NCI-H1694 treated with DMSO at 0.1 percent for 48 hours (cell line): ENCODE measurements around the gene STAC.

ENCODE experiments used
- DNase-seq: peaks from one replicate; lab custom pipeline; 2025; lab: John Stamatoyannopoulos, UW

The STAC gene, protein sequence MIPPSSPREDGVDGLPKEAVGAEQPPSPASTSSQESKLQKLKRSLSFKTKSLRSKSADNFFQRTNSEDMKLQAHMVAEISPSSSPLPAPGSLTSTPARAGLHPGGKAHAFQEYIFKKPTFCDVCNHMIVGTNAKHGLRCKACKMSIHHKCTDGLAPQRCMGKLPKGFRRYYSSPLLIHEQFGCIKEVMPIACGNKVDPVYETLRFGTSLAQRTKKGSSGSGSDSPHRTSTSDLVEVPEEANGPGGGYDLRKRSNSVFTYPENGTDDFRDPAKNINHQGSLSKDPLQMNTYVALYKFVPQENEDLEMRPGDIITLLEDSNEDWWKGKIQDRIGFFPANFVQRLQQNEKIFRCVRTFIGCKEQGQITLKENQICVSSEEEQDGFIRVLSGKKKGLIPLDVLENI

GRCh38 chr3:36380221-36381031 is at the start of gene STAC:
Gene STAC (plus strand): TSS chr3:36380504. CDS start chr3:36380644, 140 bp downstream.
- no peak for DNase-seq

- no peak for DNase-seq
These were observed 48.2 kb upstream of the STAC start for GRCh38 chr3:36332139-36332538.

- no peak for DNase-seq
These were observed 18.1 kb upstream of the STAC start for GRCh38 chr3:36362216-36362615.

GRCh38 chr3:36362973-36363372 is 17.3 kb upstream of the STAC start:
- DNase-seq: no peak

GRCh38 chr3:36364260-36364659 is 16.0 kb upstream of the STAC start:
- DNase-seq: no peak

DNA sequence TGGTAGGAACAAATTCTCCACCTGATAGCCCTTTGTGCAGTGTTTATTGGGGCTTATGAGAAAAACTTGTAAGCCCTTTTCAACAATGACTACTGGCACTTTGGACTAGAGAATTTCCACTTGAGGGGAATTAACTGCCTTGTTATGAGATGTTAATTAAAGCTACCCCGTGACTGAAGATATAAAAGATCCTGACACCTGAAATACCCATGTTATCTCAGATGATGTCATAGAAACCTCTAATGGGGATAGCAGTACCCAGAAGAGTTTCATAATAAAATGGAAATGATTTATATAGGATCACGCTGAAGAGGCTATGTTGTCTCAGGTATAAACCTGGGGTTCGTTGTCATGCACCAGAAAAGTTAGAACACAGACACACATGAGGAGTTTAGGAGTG is 14.5 kb upstream of the STAC start:
- DNase-seq: no peak

GRCh38 chr3:36366308-36366707 is 14.0 kb upstream of the STAC start:
- DNase-seq: no peak

- no peak for DNase-seq
These were observed 12.3 kb upstream of the STAC start for GRCh38 chr3:36367912-36368573.

- DNase-seq: no peak
These were observed 7.8 kb upstream of the STAC start for GRCh38 chr3:36372534-36372935.

DNA sequence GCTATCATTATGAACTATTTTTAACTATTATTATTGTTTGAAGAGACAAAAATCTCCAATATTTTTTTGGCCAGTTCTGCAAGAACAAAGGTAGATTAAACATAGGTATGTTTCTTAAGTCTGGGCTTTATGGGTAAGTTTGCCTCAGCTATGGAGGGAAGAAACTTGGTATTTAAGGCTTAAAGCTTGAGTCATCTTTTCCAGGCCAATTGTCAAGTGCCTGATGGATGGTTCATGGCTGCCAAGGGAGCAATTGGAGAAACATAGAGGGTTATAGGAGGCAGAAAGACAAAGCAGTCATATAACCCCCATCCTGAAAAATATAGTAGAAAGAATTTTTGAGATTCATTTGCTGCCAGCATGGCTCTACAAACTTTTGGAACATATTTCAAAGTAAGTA is 7.2 kb upstream of the STAC start:
- no peak for DNase-seq

- DNase-seq: no peak
These were observed 6.6 kb upstream of the STAC start for GRCh38 chr3:36373666-36374065.

GRCh38 chr3:36379872-36380220 is 458 bp upstream of the STAC start:
- no peak for DNase-seq

- no peak for DNase-seq
These were observed 1.1 kb downstream of the STAC start for GRCh38 chr3:36381311-36381956.

- DNase-seq: no peak
These were observed 13.3 kb downstream of the STAC start for GRCh38 chr3:36393563-36393962.

DNA sequence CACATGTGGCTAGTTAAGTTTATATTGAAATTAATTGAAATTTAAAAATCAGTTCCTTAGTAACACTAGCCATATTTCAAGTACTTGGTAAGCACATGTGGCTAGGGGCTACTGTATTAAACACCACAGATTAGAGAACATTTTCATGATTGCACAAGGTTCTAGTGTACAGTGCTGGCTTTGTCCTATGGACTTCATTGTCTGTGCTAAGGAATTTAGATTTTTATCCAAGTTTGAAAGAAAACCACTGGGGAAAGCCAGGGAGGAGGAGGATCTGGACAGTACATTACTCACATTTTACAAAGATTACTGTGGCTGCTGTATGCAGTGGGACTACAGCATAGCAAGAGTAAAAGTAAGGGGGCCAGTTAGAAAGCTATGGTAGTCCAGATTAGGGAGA is 13.9 kb downstream of the STAC start:
- DNase-seq: no peak

DNA sequence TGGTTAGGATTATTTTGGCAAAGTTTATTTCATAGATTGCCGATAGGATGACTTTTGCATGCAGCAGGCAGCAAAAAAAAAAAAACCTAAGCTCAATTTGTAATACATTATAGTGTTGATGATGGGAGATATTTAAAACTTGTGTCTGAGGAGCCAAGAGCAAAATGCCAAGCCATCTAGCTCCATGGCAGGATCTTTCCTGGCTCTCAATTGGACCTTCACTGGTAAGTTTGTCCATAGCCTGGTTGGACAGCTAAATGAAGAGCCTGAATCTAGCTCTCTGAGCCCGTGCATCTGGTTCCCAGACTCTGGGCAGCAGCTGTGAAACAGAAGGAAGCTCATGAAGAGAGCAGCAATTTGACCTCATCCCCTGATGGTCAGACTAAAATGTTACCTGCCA is 17.5 kb downstream of the STAC start:
- no peak for DNase-seq

DNA sequence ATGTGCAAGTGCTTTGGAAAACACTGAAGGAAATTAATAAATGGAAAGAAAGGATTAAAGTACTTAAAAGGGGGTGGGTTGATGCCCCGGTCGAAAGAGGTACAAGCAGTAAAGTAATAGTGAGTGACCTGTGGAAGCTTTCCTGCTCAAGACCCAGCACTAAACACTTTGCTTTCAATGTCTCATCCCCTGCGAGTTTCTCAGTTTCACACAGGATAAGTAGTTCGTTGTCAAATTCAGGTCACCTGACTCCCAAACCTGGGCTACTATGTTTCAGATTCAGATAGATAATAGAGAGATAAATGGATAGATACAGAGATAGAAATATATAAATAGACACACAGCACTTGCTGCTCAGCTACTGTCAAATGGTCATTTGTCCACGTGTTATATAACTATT is 19.6 kb downstream of the STAC start:
- DNase-seq: no peak

DNA sequence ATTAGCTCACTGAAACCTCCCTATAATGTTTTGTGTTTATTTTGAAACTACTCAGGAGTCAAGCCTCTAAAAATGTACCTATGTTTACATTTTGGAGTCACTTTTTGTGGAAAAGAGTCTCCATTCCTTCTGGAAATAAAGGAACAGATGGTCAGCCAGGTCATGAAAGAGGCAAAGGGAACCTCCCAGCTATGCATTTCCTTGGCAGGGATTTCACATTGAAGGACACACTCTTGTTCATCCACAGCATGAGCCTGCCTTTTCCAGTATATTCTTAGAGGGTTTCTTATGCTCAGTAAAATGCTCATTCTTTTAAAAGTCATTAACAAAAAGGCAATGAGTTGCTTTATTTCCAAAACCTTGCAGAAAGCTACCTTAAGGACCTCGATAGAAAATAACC is 20.8 kb downstream of the STAC start:
- DNase-seq: no peak

DNA sequence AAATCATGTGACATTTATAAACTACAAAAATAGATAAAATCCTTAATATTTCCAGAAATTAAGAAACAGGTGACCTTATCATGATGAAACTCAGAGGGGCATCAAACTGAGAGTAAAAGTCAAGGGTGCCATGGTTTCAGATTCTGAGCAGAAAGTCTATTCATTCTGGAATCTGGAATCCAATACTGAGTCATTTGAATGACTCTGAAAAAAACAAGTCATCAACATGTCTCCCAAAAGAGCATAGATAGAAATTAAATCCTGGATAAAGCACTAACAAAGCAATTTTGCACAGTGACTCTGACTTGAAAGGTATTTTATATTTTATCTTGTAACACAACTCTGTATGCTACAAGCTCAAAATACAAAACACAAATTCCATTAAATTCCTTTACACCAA is 23.4 kb downstream of the STAC start:
- no peak for DNase-seq

- no peak for DNase-seq
These were observed 24.9 kb downstream of the STAC start for GRCh38 chr3:36405190-36405589.

- no peak for DNase-seq
These were observed 27.8 kb downstream of the STAC start for GRCh38 chr3:36408146-36408545.

- DNase-seq: no peak
These were observed 29.6 kb downstream of the STAC start for GRCh38 chr3:36409862-36410261.
